ENCODE measurements around the gene SPEM2.
A peak's percentile ranks its signal among the peaks of the same experiment; 100 is the strongest.

SPEM2 gene

DNA sequence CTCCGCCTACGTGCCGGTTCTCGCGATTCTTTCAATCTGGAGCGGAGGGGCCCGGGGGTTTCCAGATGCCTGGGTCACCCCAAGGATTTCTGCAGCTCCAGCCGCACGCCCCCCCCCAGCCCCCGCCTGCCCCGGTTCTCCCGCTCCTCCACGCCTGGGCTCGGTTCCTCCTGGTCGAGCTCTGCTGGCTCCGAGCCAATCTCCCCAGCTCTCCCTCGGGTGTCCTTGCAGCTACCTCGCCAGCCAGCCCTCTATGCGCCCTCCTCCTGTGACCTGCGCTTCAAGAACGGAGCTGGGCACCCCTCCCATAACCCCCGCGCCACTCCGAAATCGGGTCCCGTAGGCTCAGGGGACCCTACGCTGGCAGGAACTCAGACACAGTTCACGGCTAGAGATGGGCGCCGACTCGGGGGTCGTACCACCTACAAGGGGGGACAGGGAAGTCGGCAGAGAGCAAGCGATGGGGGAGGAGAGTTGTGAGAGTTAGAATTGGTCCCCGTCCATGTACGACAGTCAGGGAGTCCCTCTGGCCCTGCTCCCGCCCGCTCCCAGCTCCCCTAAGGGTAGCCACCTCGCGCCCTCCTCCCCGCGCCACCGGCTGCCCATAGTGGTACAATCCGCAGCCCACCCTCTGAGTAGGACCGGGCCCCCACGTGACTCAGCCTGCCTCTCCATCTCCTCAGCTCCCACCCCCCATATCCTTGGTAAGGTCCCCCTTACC, 14.9 kb downstream of the SPEM2 start:
- DNase-seq (ENCODE audit: low read depth in 4 of 4, low spot score in 1 of 4), result peak in 1 of 4 experiments; percentile 51

DNA sequence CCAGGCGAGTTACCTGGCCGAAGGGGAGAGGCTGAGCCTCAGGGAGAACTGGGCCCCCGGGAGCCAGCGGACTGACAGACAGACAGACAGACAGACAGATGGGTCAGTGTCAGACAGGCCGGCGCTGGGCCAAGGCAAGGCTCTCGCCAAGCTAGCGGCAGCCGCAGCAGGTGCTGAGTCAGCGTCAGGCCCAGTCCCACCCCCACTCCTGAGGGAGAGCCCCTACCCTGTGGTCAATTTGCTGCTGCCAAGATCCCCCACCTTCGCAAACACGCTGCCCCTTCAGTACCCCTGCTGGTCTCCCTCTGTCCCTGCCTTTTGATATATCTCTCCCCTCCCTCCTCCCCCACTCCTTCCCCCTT, 15.4 kb downstream of the SPEM2 start:
- no peak for DNase-seq (ENCODE audit: low read depth in 4 of 4, low spot score in 1 of 4)

DNA sequence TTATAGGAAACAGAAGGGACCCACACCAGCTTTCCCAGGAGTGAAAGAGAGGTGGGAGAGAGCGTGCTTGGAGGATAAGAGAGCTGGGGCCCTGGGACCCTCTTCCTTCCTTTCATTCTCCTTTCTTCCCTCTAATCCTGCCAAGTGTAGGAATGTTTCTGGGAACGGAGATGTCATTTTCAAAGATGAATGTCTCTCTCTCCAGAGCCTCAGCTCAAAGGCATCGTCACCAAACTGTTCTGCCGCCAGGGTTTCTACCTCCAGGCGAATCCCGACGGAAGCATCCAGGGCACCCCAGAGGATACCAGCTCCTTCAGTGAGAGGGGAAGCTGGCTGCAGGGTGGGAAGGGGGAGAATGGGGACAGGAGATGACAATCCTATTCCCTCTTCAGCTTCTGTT, 15.8 kb downstream of the SPEM2 start:
- DNase-seq (ENCODE audit: low read depth in 4 of 4, low spot score in 1 of 4), result no peak

DNA sequence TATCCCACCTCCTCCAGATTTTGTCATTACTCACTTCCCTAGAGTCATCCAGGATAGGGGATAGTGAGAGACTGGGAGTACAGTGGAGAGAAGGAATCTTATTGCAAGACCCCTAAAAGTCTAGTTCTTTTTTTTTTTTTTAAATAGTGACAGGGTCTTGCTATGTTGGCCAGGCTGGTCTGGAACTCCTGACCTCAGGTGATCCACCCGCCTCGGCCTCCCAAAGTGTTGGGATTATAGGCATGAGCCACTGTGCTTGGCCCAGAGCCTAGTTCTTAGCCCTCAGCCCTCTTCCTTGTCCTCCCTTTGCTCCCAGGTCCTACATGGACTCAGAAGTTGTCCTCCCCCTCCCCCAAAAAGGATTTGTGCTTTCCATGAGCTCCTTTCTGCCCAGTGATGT, 16.7 kb downstream of the SPEM2 start:
- no peak for DNase-seq (ENCODE audit: low read depth in 4 of 4, low spot score in 1 of 4)

DNA sequence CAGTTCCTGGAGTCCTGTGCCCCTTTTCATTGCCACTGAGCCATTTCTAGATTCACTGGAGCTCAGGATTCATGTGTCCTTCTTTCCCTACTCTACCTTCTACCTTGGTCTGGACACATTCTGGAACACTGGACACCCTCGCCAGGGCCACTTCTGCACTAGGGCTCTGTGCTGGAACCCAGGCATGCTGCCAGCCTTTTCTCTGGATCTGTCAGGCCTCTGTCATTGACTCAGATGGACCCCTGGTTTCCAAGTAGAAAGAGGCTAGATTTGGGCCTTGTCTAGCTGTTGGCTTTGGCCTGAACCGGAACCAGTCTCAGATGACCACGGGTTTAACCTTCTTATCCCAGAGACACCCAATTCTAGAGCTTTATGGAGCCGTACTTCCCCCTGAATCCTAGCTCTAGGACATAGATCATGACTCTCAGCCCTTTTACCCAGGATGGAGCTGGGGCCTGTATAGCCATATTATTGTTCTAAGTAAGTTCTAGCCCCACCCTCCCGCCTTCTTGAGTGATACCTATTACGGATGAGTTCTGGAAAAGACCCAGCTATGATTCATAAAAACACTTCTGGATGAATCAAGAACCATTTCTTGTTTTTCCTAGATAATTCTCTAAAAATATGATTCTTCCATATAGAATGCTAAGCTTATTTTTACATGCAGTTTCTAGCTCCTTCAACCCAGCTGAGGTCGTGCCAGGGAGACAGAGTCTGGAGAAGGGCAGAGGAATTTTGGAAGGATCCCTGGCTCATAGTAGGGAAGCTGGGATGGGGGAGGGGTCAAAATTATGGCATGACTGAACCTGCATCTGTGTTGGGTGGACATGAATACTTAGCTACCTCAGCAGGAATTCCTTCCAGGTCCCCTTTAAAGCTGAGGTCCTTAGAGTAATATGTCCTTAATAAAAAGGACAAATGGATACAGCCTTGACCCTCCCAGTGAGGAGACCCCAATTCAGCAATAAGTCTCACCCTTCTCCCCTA, 18.4 kb downstream of the SPEM2 start:
- DNase-seq (ENCODE audit: low read depth in 4 of 4, low spot score in 1 of 4), result no peak

DNA sequence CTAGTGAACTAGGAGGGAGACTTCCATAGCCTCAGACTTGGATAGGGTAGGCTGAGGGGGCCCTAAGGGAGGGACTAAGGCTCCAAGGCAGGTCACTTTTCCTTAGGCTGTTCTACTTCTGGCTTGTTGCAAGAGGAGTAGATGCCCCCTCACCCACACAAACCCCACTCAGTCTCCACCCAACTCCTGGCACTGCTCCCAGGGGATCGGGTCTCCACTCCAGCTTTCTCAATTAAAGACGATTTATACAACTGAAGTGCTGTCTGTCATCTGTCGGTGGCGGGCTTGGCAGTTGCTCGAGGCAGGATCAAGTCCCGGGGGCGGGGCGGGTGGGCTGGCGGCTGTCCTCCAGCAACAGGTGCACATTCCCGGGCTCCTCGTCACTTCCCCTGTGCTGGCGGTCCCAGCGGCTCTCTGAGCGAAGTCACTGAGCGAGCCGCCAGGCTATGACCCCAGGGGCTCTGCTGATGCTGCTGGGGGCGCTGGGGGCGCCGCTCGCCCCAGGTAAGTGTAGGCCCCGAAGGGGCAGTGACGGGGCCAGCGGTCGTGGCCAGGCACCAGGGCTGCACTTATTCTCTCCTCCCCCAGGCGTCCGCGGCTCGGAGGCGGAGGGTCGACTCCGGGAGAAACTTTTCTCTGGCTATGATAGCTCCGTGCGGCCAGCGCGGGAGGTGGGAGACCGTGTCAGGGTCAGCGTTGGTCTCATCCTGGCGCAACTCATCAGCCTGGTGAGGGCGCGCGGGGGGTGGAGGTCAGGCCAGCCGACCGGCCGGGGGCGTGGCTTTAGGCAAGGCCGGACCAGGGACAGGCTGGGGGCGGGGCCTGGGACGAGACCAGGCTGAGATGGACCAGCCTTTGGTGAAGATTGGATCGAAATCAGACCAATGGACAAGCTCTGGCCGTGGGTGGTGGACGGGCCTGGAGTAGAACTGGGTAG, 19.5 kb downstream of the SPEM2 start, which contains the start of gene CHRNB1:
CHRNB1 (plus strand) TSS at position 380 of the 937 bp plus-strand sequence; CDS start at position 447, 67 bp downstream.
- no peak for DNase-seq (ENCODE audit: low read depth in 4 of 4, low spot score in 1 of 4)

DNA sequence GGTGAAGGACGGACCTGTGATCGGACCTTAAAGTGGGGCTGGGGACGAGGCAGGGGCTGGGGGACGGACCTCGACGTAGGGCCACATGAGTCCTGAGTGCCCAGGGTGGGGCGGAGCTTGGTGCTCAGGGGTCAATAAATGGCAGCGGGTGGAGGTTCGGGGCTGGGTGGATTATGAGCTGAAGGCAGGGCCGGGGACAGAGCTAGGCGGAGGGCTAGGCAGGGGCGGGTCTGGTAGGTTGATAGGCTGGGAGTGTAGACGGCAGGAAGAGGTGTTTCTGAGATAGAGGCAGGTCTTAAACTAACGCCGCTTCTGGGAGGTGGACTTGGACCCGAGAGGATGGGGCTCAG, 20.2 kb downstream of the SPEM2 start:
- no peak for DNase-seq (ENCODE audit: low read depth in 4 of 4, low spot score in 1 of 4)

DNA sequence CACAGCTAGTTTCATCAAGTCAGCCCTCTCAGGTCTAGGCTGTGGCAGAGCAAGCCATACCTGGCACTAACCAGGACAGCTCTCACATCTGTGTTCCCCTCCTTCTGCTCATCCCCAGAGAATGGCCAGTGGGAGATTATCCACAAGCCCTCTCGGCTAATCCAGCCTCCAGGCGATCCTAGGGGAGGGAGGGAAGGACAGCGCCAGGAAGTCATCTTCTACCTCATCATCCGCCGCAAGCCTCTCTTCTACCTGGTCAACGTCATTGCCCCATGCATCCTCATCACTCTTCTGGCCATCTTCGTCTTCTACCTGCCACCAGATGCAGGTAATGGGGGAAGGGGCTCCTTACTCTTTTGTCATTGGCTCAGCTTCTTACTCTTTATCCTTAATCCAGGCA, 23.0 kb downstream of the SPEM2 start:
- no peak for DNase-seq (ENCODE audit: low read depth in 4 of 4, low spot score in 1 of 4)

DNA sequence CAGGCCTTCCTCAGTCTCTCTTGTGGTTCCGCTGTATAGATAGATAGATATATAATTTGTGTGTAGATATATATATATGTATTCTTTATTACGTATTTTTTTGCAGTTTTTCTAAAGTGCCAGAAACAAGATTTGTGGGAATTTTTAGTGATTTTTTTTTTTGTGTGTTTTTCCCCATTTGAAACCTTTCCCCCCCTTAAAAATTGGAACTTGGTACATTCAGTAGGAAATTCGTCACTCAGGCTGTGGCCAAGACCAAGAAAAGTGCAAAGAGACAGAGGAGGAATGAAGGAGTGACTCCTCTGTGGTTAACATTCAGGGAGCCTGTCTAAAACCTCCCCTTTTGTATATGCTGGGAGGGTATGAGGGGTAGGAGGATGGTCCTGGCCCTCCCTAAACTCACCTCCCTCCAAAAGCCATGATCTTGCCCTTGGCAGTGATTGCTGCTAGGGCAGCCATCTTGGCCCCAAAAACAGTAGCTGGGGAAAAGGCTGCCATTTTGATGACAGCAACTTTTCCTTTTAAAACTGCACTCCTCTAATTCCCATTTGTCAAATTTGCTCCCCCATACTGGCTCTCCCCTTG, 34.6 kb downstream of the SPEM2 start:
- DNase-seq (ENCODE audit: low read depth in 4 of 4, low spot score in 1 of 4), result no peak

DNA sequence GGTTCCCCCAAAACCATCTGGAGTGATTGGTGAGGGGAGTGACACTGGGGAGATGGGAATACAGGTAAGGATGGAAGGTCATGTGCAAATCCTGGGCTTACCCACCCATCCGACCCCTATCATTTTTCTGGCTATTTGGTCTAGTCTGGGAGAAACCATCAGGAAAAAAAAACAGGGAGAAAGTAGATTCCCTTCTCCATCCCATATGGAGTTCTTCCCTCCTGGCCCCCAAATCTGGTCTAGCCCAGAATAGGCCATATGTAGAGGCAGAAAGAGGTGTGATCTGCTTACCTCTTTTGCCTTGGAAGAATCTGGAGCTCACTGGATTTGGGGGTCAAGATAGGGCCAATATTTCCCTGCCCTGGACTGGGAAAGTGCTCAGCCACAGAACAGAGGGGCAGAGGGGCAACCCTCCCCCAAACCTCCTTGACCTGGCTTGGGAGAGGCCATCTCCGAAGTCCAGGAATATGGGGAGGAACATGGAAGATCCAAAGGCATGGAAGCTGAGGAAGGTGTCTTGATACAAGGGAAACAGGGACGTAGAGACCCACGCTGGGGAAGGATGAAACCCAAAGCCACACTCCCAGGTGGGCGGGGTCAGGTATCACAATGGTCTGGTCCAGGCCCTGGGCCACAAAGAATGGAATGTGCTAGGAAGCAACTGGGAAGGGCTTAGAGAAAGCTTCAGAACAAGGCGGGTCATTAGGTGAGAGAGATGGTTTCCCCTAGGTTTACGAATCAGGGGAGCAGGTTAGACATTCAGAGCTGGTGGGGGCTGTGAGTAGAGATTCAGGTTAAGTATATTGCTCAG, 35.6 kb downstream of the SPEM2 start:
- no peak for DNase-seq (ENCODE audit: low read depth in 4 of 4, low spot score in 1 of 4)

DNA sequence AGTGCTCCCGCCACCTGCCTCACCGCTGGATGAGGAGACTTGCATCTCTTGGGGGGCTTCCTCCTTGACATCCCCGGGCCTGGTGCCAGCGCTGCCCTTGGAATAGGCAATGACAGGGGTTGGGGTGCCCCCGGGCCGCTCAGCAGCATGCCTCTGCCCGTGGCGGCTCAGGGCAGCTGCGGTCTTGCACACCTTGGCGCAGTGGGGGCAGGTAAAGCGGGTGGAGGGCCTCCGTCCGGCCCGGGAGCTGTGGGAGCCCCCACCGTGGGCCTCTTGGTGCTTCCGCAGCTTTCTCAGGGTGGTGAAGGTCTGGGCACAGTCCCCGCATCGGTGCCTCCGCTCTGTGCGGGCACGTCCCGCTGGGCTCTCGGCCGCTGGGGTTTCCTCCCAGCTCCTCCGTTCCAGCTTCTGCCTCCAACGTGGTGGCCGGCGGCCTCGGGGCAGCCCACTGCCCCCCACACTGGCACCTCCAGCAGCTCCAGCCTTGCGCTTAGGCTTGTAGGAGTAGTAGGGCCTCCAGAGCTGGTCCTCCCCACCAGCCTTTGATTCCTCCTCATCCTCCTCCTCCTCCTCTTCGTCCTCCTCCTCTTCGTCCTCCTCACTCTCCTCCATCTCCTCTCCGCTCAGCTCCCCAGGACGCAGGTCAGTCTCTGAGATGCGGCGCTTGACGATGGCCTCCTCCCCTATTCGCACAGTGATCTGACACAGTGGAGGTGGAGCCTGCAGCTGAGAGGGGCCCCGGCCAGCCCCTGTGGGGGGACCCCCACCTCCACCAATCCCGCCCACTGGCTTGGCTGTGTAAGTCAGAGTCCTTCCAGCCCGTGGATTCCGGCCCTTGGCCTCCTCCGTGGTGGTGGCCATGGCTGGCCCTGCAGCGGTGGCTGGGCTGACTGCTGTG, 37.3 kb downstream of the SPEM2 start:
- DNase-seq (ENCODE audit: low read depth in 4 of 4, low spot score in 1 of 4), result no peak

DNA sequence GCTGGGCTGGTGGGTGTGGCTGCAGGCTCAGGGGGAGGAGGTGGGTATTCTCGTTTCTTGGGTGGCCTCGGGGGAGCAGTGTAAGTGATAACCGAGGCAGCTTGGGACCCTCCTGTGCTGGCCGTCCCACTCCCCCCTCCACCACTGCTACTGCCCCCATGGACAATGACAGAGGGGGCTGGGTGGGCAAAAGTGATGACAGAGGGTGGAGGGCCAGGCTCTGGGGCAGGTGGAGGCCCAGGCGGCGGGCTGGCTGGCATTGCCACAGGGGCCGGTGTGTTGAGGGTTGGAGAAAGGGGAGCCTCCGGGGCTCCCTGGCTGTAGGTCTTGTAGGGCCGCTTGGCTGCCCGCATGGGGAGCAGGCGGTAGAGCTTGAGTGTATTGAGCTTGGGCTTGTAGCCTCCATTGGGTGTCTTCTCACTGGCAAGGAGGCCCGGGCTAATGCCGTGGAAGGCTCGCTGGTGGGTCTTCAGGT, 38.0 kb downstream of the SPEM2 start:
- DNase-seq (ENCODE audit: low read depth in 4 of 4, low spot score in 1 of 4), result no peak

DNA sequence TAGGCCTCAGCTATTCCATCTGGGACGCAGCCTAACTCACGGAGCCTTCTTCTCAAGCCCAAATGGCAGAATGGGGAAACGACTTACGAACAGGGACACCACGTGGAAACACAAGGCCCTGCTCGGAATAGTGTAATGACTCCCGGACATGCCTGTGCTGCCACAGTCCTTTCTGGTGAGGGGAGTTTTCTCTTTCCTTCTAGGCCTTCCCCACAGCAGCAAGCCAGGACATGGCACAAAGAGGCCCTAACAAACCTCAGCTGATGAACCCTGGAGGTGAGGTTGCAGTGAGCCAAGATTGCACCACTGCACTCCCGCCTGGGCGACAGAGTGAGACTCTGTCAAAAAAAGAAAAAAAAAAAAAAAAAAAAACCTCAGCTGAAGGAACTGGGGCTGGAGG, 38.7 kb downstream of the SPEM2 start:
- no peak for DNase-seq (ENCODE audit: low read depth in 4 of 4, low spot score in 1 of 4)

DNA sequence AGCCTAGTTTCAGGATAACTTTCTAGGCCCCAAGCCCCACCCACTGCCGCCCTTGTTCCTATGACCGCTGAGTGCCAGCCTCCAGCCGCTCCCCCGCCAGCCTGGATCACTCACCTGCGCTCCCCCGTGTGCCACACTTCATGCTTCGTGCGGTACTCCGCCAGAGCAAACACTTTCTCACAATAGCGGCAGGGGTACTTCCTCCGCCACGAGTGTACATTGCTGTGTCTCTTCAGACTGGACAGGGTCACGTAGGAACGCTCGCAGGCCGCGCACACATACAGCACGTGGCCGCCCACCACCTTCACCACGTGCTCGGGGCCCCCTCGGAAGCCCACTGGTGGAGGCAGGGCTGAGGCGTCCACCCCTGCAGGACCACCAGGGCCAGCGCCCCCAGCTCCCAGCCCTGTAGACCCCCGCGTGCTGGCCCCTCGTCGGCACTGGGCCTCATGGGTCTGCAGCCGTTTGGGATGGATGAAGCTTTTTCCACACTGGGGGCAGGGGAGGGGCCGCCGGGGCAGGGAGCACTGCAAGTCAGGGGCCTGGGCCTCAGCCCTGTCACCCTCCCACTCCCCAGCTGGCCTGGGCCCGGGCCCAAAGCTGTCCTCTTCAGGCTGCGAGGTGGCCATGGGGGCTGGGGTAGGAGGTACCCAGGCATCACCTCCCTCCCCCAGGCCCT, 40.3 kb downstream of the SPEM2 start:
- no peak for DNase-seq (ENCODE audit: low read depth in 4 of 4, low spot score in 1 of 4)

DNA sequence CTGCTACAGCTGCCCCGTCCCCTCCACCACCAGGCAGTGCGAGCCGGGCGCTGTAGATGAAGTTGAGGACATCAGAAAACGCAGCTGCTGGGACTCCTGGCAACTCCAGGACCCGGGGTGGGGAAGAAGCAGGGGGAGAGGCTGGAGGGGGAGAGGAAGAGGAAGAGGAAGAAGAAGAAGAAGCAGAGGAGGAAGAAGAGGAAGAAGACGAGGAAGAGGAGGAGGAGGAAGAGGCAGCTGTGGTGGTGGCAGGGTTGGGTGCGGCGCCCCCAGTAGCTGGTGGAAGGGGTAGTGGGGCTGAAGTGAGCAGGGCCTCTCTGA, 40.9 kb downstream of the SPEM2 start:
- DNase-seq (ENCODE audit: low read depth in 4 of 4, low spot score in 1 of 4), result no peak

DNA sequence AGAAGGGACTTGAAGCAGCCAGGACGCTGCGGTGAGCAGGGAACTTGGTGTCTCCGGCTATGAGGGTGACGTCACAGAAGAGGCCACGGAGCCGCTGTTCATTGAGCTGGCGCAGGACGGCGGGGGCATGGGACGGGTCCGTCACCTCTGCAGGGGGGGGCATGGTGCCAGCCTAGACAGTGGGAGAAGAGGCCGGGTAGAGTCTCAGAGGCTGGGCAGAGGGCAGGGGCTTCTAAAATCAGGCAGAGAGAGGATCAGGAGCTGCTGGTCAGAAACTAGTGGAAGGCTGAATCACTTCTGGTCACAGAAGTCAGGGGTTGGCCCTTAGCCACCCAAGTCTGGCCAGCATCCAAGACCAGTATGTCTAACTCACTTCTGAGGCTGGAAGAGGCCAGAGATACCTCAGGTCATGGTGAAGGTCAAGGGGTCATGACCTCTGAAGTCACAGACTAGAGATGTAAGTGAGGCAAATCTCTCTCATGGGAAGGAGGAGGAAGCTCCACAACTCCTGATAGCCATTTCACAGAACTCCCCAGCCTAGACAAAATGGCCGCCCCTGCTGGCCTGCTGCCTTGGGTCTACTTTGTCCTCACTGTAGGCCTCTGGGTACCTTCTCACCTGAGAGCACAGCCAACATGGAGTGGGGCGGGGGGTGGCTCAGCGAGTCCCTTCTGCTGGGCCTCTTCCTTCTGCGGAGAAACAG, 41.4 kb downstream of the SPEM2 start:
- no peak for DNase-seq (ENCODE audit: low read depth in 4 of 4, low spot score in 1 of 4)

DNA sequence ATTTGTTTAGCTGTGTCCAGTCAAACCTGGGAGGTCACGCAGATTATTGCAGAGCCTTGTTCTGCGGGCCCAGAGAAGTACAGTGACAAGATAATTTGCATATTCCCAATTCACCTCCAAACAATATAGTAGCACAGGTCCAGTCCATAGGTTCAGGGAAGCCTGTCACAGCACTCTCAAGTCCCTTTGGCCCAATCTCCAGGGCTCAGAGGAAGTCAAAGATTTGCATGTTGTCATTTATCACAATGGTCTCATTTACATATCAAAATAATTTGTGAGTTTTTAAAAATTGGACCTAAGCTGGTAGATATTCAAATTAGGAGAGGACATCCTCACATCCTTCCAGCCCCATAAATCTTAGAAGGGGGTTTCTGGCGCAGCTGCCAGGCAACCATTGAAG, 42.1 kb downstream of the SPEM2 start:
- DNase-seq (ENCODE audit: low read depth in 4 of 4, low spot score in 1 of 4), result no peak

DNA sequence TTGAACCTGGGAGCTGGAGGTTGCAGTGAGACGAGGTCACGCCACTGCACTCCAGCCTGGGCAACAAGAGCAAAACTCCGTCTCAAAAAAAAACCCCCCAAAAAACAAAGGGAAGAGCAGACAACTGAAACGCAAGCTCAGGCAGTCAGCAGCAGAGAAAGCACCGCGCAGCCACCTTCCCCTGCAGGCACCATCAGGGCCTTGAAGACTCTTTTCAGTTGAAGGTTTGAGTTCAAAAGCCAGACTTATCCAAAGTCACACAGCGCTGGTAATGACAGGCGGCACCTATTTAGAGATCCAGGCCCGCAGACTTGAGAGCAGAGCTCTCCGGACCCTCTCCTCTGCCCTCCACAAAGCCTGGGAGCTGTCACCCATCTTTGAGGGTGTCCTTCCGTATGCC, 42.9 kb downstream of the SPEM2 start:
- no peak for DNase-seq (ENCODE audit: low read depth in 4 of 4, low spot score in 1 of 4)
